ENCODE results near the gene OR2C3.

DNA sequence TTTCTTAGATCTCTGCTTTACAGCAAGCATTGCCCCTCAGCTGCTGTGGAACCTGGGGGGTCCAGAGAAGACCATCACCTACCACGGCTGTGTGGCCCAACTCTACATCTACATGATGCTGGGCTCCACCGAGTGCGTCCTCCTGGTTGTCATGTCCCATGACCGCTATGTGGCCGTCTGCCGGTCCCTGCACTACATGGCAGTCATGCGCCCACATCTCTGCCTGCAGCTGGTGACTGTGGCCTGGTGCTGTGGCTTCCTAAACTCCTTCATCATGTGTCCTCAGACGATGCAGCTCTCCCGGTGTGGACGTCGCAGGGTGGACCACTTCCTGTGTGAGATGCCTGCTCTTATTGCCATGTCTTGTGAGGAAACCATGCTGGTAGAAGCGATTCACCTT, 44.9 kb downstream of the OR2C3 start:
- TF ChIP-seq, protein P1, sequence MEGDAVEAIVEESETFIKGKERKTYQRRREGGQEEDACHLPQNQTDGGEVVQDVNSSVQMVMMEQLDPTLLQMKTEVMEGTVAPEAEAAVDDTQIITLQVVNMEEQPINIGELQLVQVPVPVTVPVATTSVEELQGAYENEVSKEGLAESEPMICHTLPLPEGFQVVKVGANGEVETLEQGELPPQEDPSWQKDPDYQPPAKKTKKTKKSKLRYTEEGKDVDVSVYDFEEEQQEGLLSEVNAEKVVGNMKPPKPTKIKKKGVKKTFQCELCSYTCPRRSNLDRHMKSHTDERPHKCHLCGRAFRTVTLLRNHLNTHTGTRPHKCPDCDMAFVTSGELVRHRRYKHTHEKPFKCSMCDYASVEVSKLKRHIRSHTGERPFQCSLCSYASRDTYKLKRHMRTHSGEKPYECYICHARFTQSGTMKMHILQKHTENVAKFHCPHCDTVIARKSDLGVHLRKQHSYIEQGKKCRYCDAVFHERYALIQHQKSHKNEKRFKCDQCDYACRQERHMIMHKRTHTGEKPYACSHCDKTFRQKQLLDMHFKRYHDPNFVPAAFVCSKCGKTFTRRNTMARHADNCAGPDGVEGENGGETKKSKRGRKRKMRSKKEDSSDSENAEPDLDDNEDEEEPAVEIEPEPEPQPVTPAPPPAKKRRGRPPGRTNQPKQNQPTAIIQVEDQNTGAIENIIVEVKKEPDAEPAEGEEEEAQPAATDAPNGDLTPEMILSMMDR (IDR thresholded peaks at IDR 0.05) = no peak
- TF ChIP-seq POLR2A (IDR thresholded peaks at IDR 0.05) (no peak), EP300 (IDR thresholded peaks at IDR 0.05; ENCODE audit: low read depth) (no peak), POLR2AphosphoS5 (IDR thresholded peaks at IDR 0.05) (no peak)

Measured in transverse colon (tissue), 4 donors.